GM21786 (cell line): ENCODE results near the gene PET100.

Source experiments
- ATAC-seq: cut with Tn5 transposase; IDR thresholded peaks from one replicate; pipeline ENCODE4 v1.9.1; 2021; ENCODE audit not compliant: unreplicated experiment

The PET100 gene

GRCh38 chr19:7629347-7630054, at the start of gene PET100, which contains the start of gene XAB2:
Gene PET100, plus strand, starts transcription at chr19:7629793. Its CDS starts 41 bp downstream, at chr19:7629834.
Gene XAB2, minus strand, starts transcription at chr19:7629545. Its CDS starts 18 bp downstream, at chr19:7629527.
- peak; percentile 90 for ATAC-seq

- no peak for ATAC-seq
Measured at GRCh38 chr19:7582446-7582845, 47.1 kb upstream of the PET100 start.

GRCh38 chr19:7589822-7590221, 39.8 kb upstream of the PET100 start:
- ATAC-seq: no peak

GRCh38 chr19:7590256-7590655, 39.3 kb upstream of the PET100 start:
- no peak for ATAC-seq

GRCh38 chr19:7595466-7596133, 34.0 kb upstream of the PET100 start, which contains the start of gene CAMSAP3:
Gene CAMSAP3, plus strand, starts transcription at chr19:7595863. Its CDS starts 140 bp downstream, at chr19:7596003.
- ATAC-seq: no peak

- ATAC-seq: no peak
Measured at GRCh38 chr19:7596211-7596937, 33.2 kb upstream of the PET100 start.

GRCh38 chr19:7597689-7598088, 31.9 kb upstream of the PET100 start:
- no peak for ATAC-seq

GRCh38 chr19:7598180-7598579, 31.4 kb upstream of the PET100 start:
- no peak for ATAC-seq

GRCh38 chr19:7600721-7601120, 28.9 kb upstream of the PET100 start:
- ATAC-seq: no peak

- no peak for ATAC-seq
Measured at GRCh38 chr19:7602240-7602934, 27.2 kb upstream of the PET100 start.

- no peak for ATAC-seq
Measured at GRCh38 chr19:7602935-7603497, 26.6 kb upstream of the PET100 start.

- ATAC-seq: no peak
Measured at GRCh38 chr19:7603919-7604318, 25.7 kb upstream of the PET100 start.

- ATAC-seq: no peak
Measured at GRCh38 chr19:7605490-7606222, 23.9 kb upstream of the PET100 start.

- ATAC-seq: no peak
Measured at GRCh38 chr19:7606289-7606688, 23.3 kb upstream of the PET100 start.

GRCh38 chr19:7607212-7607873, 22.2 kb upstream of the PET100 start:
- ATAC-seq: no peak

GRCh38 chr19:7607874-7608560, 21.6 kb upstream of the PET100 start:
- ATAC-seq: no peak

- ATAC-seq: no peak
Measured at GRCh38 chr19:7610491-7611240, 18.9 kb upstream of the PET100 start.

- ATAC-seq: no peak
Measured at GRCh38 chr19:7611541-7612279, 17.9 kb upstream of the PET100 start.
